Mesenchymal stem cell (in vitro differentiated cells and primary cell): ENCODE data around the gene PABPC1L.

Experiments used
- DNase-seq: peaks from one replicate; pipeline ENCODE4 v3.0.0-alpha.2; 2013
- H2AFZ ChIP-seq: one replicate; pipeline ENCODE4 v1.6.1; 2013; ENCODE audit warnings: low read depth, mild to moderate bottlenecking, control low read depth, inconsistent platforms, low read length, moderate library complexity
- H2AK5ac ChIP-seq: 2 replicates; pipeline ENCODE4 v1.6.1; 2013; ENCODE audit warnings: low read length, moderate library complexity, mild to moderate bottlenecking, inconsistent platforms; ENCODE audit not compliant: severe bottlenecking
- H2BK120ac ChIP-seq: one replicate; pipeline ENCODE4 v1.6.1; 2013; ENCODE audit warnings: low read depth, mild to moderate bottlenecking, inconsistent platforms, low read length, moderate library complexity
- H2BK12ac ChIP-seq, 2 experiments: one replicate each; pipeline ENCODE4 v1.6.1; 2013; ENCODE audit warnings: inconsistent platforms in 2 of 2, low read length in 2 of 2, mild to moderate bottlenecking in 2 of 2, moderate library complexity in 2 of 2, control low read depth in 1 of 2
- H2BK15ac ChIP-seq: one replicate; pipeline ENCODE4 v1.6.1; 2013; ENCODE audit warnings: mild to moderate bottlenecking, low read depth, inconsistent platforms; ENCODE audit not compliant: poor library complexity, severe bottlenecking
- H2BK5ac ChIP-seq: 2 replicates; pipeline ENCODE4 v1.6.1; 2013; ENCODE audit warnings: low read depth, mild to moderate bottlenecking, low read length, control low read depth, inconsistent platforms; ENCODE audit not compliant: poor library complexity, severe bottlenecking
- H3K14ac ChIP-seq, 2 experiments: one replicate each; pipeline ENCODE4 v1.6.1; 2013; ENCODE audit warnings: inconsistent platforms in 2 of 2, low read length in 2 of 2, control low read depth in 1 of 2, mild to moderate bottlenecking in 1 of 2, moderate library complexity in 1 of 2
- H3K18ac ChIP-seq, 2 experiments: one replicate each; pipeline ENCODE4 v1.6.1; 2013; ENCODE audit warnings: inconsistent platforms in 2 of 2, low read length in 2 of 2, control low read depth in 1 of 2, low read depth in 1 of 2, mild to moderate bottlenecking in 1 of 2
- H3K23ac ChIP-seq, 2 experiments: one replicate each; pipeline ENCODE4 v1.6.1; 2013; ENCODE audit warnings: inconsistent platforms in 2 of 2, low read length in 2 of 2, mild to moderate bottlenecking in 2 of 2, moderate library complexity in 2 of 2, control low read depth in 1 of 2
- H3K27ac ChIP-seq: 2 replicates; pipeline ENCODE4 v1.5.1; 2013; ENCODE audit warnings: mild to moderate bottlenecking, moderate library complexity, low read length, control low read depth, inconsistent platforms; ENCODE audit not compliant: poor library complexity, severe bottlenecking
- H3K27me3 ChIP-seq, 2 experiments: 2 replicates each; pipeline versions ENCODE4 v1.6.1 to v1.7.0; 2013; ENCODE audit warnings: low read length in 2 of 2, mild to moderate bottlenecking in 2 of 2, moderate library complexity in 2 of 2, control low read depth in 1 of 2, inconsistent platforms in 1 of 2; ENCODE audit not compliant: control insufficient read depth in 1 of 2, insufficient read depth in 1 of 2
- H3K36me3 ChIP-seq, 2 experiments: 2 replicates each; pipeline versions ENCODE4 v1.6.1 to v1.7.0; 2013; ENCODE audit warnings: low read length in 2 of 2, control low read depth in 1 of 2, inconsistent platforms in 1 of 2, low read depth in 1 of 2, mild to moderate bottlenecking in 1 of 2; ENCODE audit not compliant: insufficient read depth in 2 of 2, control insufficient read depth in 1 of 2
- H3K4ac ChIP-seq, 2 experiments: one replicate each; pipeline ENCODE4 v1.6.1; 2013; ENCODE audit warnings: inconsistent platforms in 2 of 2, low read length in 2 of 2, mild to moderate bottlenecking in 2 of 2, moderate library complexity in 2 of 2, control low read depth in 1 of 2, low read depth in 1 of 2
- H3K4me1 ChIP-seq: 2 replicates; pipeline ENCODE4 v1.6.1; 2013; ENCODE audit warnings: low read depth, low read length, control low read depth; ENCODE audit not compliant: control insufficient read depth, insufficient read depth
- H3K4me2 ChIP-seq: 2 replicates; pipeline ENCODE4 v1.6.1; 2013; ENCODE audit warnings: low read length, mild to moderate bottlenecking, inconsistent platforms; ENCODE audit not compliant: poor library complexity, severe bottlenecking
- H3K4me3 ChIP-seq, 2 experiments: 2 replicates each; pipeline versions ENCODE4 v1.5.1 to v1.7.0; 2013; ENCODE audit warnings: low read length in 2 of 2, mild to moderate bottlenecking in 2 of 2, control low read depth in 1 of 2, low read depth in 1 of 2; ENCODE audit not compliant: insufficient read depth in 1 of 2
- H3K79me1 ChIP-seq: replicated peaks from 2 replicates; pipeline ENCODE4 v1.6.1; 2013; ENCODE audit warnings: mild to moderate bottlenecking, control low read depth, low read length, inconsistent platforms; ENCODE audit not compliant: poor library complexity, severe bottlenecking
- H3K9ac ChIP-seq: 2 replicates; pipeline ENCODE4 v1.7.0; 2013; ENCODE audit warnings: mild to moderate bottlenecking, low read length, moderate library complexity
- H3K9me3 ChIP-seq: 2 replicates; pipeline ENCODE4 v1.7.0; 2013; ENCODE audit warnings: mild to moderate bottlenecking, low read length; ENCODE audit not compliant: control insufficient read depth
- H4K8ac ChIP-seq: one replicate; pipeline ENCODE4 v1.6.1; 2013; ENCODE audit warnings: inconsistent platforms, mild to moderate bottlenecking, low read length, moderate library complexity
- H4K91ac ChIP-seq: one replicate; pipeline ENCODE4 v1.6.1; 2013; ENCODE audit warnings: mild to moderate bottlenecking, low read length, inconsistent platforms
- WGBS: methylation state at CpG from one replicate; pipeline ENCODE4 v1.1.7; 2013; ENCODE audit warnings: mixed read lengths; 5-methylcytosine and 5-hydroxymethylcytosine counted together

Gene PABPC1L

DNA sequence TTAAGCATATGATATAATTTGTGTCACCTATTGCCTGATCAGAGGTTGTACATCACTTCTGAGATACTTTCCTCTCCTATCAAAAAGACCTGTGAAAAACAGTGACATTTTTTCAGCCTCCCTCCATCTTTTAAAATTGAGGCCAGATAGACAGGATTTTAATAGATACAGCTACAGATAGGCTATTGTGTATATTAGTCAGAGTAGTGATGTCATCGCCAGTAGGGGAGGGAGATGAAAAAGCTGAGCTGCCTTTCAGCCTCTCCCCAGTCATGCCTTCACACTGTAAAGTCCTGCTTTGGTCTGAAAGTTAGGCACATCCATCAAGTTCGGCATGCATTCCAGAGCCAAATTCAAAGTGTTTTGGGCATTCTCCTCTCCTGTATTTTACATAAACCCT is 7.9 kb upstream of the PABPC1L start:
- Histone ChIP-seq H4K91ac (no peak overlapping the region), H2BK15ac (no peak overlapping the region), H3K9ac (peak overlapping the region; percentile 33), H3K18ac (no peak overlapping the region), H2AFZ (no peak overlapping the region), H2BK5ac (no peak overlapping the region), H3K36me3 (peaks cover 11 to 70% of the 10 kb centered on the region in 2 experiments), H3K27me3 (no peaks in the 10 kb centered on the region), H3K27ac (no peak overlapping the region), H2AK5ac (no peak overlapping the region), H3K4me2 (no peak overlapping the region), H2BK120ac (no peak overlapping the region), H3K23ac (no peak overlapping the region), H3K4me3 (no peak overlapping the region), H3K9me3 (no peaks in the 10 kb centered on the region), H2BK12ac (no peak overlapping the region), H4K8ac (no peak overlapping the region), H3K14ac (no peak overlapping the region), H3K79me1 (peaks cover 9% of the 10 kb centered on the region), H3K4ac (no peak overlapping the region), H3K4me1 (peaks cover 5% of the 10 kb centered on the region)
- DNase-seq = peak; percentile 66
- 96% methylated on average over 2 of the region's 2 CpGs for WGBS

DNA sequence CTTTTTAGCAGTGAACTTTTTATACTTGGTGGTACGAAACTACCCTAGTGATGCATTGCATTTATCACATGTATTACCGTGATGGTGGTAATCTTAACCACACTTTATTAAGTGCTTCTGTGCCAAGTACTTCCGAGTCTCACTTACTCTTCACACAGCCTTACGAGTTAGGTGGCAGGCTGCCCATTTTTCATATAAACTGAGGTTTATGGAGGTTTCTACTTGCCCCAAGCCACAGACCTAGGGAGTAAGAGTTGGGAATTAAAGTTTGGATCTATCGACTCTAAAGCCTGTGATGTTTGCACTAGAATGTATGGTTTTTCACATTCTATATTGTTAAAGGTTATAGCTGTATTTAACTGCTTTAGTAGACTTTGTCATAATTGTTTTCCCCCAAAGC is 5.5 kb upstream of the PABPC1L start:
- Histone ChIP-seq H3K36me3 (peaks cover 16 to 85% of the 10 kb centered on the region in 2 experiments), H2BK12ac (no peak overlapping the region), H3K27ac (no peak overlapping the region), H3K9ac (no peak overlapping the region), H2BK15ac (no peak overlapping the region), H3K18ac (no peak overlapping the region), H3K4me2 (no peak overlapping the region), H3K4ac (no peak overlapping the region), H2BK5ac (no peak overlapping the region), H4K91ac (no peak overlapping the region), H2AK5ac (no peak overlapping the region), H2BK120ac (no peak overlapping the region), H3K9me3 (no peaks in the 10 kb centered on the region), H3K4me1 (no peaks in the 10 kb centered on the region), H3K23ac (no peak overlapping the region), H3K27me3 (no peaks in the 10 kb centered on the region), H3K14ac (no peak overlapping the region), H3K4me3 (no peak overlapping the region), H3K79me1 (peaks cover 13% of the 10 kb centered on the region), H4K8ac (no peak overlapping the region), H2AFZ (no peak overlapping the region)
- WGBS = 96% methylated on average over 4 of the region's 5 CpGs
- DNase-seq = no peak

DNA sequence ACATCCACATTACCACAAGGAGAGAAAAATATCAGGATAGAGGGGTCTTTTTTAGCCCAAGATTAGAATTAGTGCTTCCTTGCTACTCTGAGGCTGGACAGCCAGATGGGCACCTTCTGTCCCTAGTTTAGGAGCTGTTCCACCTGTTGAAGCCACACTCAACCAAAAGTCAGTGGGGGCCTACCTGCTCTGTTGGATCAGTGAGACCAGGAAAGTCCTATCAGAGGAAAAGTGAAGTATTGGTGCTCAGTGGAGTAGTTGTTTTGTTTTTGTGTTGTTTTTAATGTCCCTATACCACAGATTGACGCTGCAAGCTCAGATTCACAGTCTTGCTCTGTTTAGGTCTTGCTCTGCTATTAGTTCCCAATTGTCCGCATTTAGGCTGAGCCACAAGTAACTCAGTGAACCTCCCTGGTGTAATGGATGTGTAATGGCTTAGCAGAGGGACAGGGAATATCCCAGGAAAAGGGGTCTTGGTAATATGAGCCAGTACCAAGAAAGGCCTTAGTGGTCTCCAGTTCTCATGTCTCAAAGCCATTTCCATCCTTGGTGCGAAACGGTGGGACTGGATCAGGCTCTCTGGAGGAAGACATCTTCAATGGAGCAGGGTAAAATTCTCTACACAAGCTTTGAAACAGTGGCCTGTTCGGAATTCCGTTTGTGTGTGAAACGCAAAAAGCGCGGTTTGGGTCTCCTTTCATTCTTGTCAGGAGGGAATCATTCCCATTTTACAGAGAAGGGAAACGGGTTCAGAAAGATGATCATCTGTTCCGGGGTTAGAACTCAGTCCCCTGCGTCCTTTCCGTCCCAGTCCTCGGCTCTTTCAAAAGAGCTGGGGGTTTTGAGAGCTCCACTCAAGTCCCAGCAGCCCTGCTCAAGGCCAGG is 631 bp upstream of the PABPC1L start:
- H3K27ac ChIP-seq = no peak overlapping the region
- peak overlapping the region; percentile 74 for H3K4me2 ChIP-seq
- no peak overlapping the region for H2BK120ac ChIP-seq
- H3K9me3 ChIP-seq = no peaks in the 10 kb centered on the region
- no peak overlapping the region for H2AFZ ChIP-seq
- DNase-seq = peak; percentile 18
- no peak overlapping the region for H3K4ac ChIP-seq
- no peak overlapping the region for H3K18ac ChIP-seq
- peak overlapping the region; percentile 64 to 88 for H3K4me3 ChIP-seq
- peaks cover 22% of the 10 kb centered on the region for H3K79me1 ChIP-seq
- peaks cover 20 to 66% of the 10 kb centered on the region in 2 experiments for H3K36me3 ChIP-seq
- H2BK12ac ChIP-seq = no peak overlapping the region
- peak overlapping the region; percentile 86 for H3K9ac ChIP-seq
- H2BK5ac ChIP-seq = no peak overlapping the region
- no peak overlapping the region for H2BK15ac ChIP-seq
- no peak overlapping the region for H3K23ac ChIP-seq
- WGBS = 30% methylated on average over 14 of the region's 14 CpGs
- H3K27me3 ChIP-seq = no peaks in the 10 kb centered on the region
- H4K8ac ChIP-seq = no peak overlapping the region
- no peak overlapping the region for H3K14ac ChIP-seq
- peaks cover 9% of the 10 kb centered on the region for H3K4me1 ChIP-seq
- H4K91ac ChIP-seq = no peak overlapping the region
- H2AK5ac ChIP-seq = no peak overlapping the region

DNA sequence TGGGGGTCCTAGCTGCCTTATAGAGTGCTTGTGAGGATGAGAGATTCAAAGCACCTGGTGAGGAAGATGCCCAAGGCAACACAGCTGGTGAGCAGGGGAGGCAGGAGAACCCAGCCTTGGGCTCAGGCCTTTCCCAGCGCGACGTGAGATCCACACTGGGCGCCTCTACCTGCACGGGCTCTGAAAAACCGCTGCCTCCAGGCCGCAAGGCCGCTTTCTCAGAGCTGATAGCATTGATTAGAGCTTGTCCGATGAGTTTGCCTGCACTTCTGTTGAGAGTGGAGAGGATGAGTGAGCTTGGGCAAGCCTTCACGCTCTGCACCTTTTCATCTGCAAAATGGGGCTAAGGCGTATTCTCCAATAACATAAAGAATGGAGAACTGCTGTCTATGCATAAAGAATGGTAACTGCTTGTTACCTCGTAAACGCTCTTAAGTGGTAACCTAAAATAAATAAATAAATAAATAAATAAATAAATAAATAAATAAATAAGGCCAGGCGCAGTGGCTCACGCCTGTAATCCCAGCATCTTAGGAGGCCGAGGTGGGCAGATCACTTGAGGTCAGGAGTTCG is 916 bp downstream of the PABPC1L start:
- 55% methylated on average over 14 of the region's 17 CpGs for WGBS

More for the DNA sequence above, 916 bp downstream of the PABPC1L start:
- Histone ChIP-seq H4K8ac (peak overlapping the region; percentile 73), H3K36me3 (peaks cover 24 to 62% of the 10 kb centered on the region in 2 experiments), H3K9ac (peak overlapping the region; percentile 86), H3K14ac (no peak overlapping the region), H3K27me3 (no peaks in the 10 kb centered on the region), H3K9me3 (no peaks in the 10 kb centered on the region), H3K18ac (peak overlapping the region; percentile 14 to 37), H2BK5ac (no peak overlapping the region), H3K79me1 (peaks cover 24% of the 10 kb centered on the region), H3K23ac (peak overlapping the region in 1 of 2 experiments; percentile 18), H2BK15ac (no peak overlapping the region), H3K4me3 (peak overlapping the region; percentile 64 to 88), H2BK12ac (peak overlapping the region in 1 of 2 experiments; percentile 73), H2AK5ac (peak overlapping the region; percentile 44), H3K27ac (no peak overlapping the region), H3K4ac (peak overlapping the region in 1 of 2 experiments; percentile 32), H2BK120ac (no peak overlapping the region), H3K4me2 (peak overlapping the region; percentile 86), H3K4me1 (peaks cover 9% of the 10 kb centered on the region), H2AFZ (peak overlapping the region; percentile 36), H4K91ac (no peak overlapping the region)
- no peak for DNase-seq
